A673 (cell line): ENCODE data around the gene SMIM24.

Experiments used
- EZH2 ChIP-seq: fragments of 200-600 bp; sonication (generic); IDR thresholded peaks from 2 replicates; pipeline ENCODE4 v1.6.1; 2017; ENCODE audit warnings: borderline replicate concordance, low read depth, mild to moderate bottlenecking, mixed read lengths, antibody characterized with exemption, low read length; ENCODE audit not compliant: poor library complexity, severe bottlenecking
- TF ChIP-seq, protein P1 (sequence below): fragments of 300-800, 200-600 bp; sonication (generic); conservative IDR thresholded peaks from 2 replicates; pipeline ENCODE4 v1.5.1; 2017; ENCODE audit warnings: low read depth, mild to moderate bottlenecking, antibody characterized with exemption, low read length, moderate library complexity, mixed read lengths

GRCh38 chr19:3459089-3459881, 21.0 kb downstream of the SMIM24 start:
- TF ChIP-seq, protein P1, sequence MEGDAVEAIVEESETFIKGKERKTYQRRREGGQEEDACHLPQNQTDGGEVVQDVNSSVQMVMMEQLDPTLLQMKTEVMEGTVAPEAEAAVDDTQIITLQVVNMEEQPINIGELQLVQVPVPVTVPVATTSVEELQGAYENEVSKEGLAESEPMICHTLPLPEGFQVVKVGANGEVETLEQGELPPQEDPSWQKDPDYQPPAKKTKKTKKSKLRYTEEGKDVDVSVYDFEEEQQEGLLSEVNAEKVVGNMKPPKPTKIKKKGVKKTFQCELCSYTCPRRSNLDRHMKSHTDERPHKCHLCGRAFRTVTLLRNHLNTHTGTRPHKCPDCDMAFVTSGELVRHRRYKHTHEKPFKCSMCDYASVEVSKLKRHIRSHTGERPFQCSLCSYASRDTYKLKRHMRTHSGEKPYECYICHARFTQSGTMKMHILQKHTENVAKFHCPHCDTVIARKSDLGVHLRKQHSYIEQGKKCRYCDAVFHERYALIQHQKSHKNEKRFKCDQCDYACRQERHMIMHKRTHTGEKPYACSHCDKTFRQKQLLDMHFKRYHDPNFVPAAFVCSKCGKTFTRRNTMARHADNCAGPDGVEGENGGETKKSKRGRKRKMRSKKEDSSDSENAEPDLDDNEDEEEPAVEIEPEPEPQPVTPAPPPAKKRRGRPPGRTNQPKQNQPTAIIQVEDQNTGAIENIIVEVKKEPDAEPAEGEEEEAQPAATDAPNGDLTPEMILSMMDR: no peak
- TF ChIP-seq EZH2: no peak
